Stimulated activated naive CD8-positive, alpha-beta T cell treated with anti-CD3 and anti-CD28 coated beads, Interleukin-15, amount 100 ng/mL, for 72 hours (primary cell): ENCODE data around the gene OAS3.
"Not testable (repeated sequence)": the region's sequence is repeated elsewhere in the genome, so short reads cannot be mapped to it uniquely, and the experiment has no call there.

Experiments
- ATAC-seq: fragments of 150-1000 bp; cut with Tn5 transposase; 2 replicates; pipeline ENCODE4 v1.10.0; 2021; ENCODE audit warnings: mild to moderate bottlenecking, moderate library complexity
- DNase-seq, 2 donors: peaks; one replicate each; pipeline ENCODE4 v3.0.0; 2021 to 2022
- H3K27ac Mint-ChIP-seq, 2 donors: one replicate each; pipeline ENCODE4 v1.8.0; 2022; ENCODE audit warnings: mild to moderate bottlenecking in 2 of 2, mixed read lengths in 2 of 2, moderate library complexity in 2 of 2
- H3K27me3 Mint-ChIP-seq: one replicate; pipeline ENCODE4 v1.8.0; 2022; ENCODE audit warnings: mixed read lengths
- H3K4me1 Mint-ChIP-seq: one replicate; pipeline ENCODE4 v1.8.0; 2022; ENCODE audit warnings: mild to moderate bottlenecking, mixed read lengths
- H3K4me3 Mint-ChIP-seq, 2 donors: one replicate each; pipeline ENCODE4 v1.8.0; 2022; ENCODE audit warnings: mild to moderate bottlenecking in 2 of 2, mixed read lengths in 2 of 2, moderate library complexity in 1 of 2
- H3K9me3 Mint-ChIP-seq, 2 donors: one replicate each; pipeline ENCODE4 v1.8.0; 2022; ENCODE audit warnings: mixed read lengths in 2 of 2

Gene OAS3

GRCh38 chr12:112939761-112940381, 1.6 kb downstream of the OAS3 start:
- Mint-ChIP-seq H3K4me1 (peaks cover 47% of the 10 kb centered on the region), H3K27me3 (no peaks in the 10 kb centered on the region), H3K27ac (peak overlapping the region; percentile 7 to 83), H3K9me3 (no peaks in the 10 kb centered on the region), H3K4me3 (peak overlapping the region; percentile 82 to 88)
- DNase-seq (peak in 1 of 2 donors; percentile 7), ATAC-seq (peak; percentile 44)

DNA sequence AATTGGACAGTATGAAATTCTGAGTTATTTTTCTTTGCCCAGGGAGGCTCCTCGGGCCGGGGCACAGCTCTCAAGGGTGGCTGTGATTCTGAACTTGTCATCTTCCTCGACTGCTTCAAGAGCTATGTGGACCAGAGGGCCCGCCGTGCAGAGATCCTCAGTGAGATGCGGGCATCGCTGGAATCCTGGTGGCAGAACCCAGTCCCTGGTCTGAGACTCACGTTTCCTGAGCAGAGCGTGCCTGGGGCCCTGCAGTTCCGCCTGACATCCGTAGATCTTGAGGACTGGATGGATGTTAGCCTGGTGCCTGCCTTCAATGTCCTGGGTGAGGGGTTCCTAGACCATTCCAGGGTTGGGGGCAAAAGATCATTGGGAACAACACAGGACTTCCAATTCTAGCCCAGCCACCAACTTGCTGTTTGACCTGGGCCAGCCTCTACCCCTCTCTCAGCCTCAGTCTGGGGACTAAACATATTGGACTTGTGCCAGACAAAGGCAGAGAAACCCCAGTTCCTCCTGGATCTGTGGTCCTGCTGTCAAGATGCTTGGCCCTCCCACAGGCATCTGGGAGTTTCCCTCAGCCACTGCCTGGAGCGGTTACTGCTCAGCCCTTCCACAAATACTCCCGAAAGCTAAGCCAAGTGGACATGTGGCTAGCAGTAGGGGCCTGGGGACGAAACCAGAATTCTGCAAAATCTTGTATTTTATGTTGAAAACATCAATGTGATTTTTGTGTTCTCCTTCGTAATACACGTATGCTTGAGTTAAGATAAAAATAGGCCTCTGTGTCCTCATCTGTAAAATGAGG, 3.5 kb downstream of the OAS3 start:
- no peak overlapping the region for H3K4me3 Mint-ChIP-seq
- H3K9me3 Mint-ChIP-seq: no peaks in the 10 kb centered on the region
- DNase-seq (no peak), ATAC-seq (no peak)
- H3K27ac Mint-ChIP-seq: no peak overlapping the region
- no peaks in the 10 kb centered on the region for H3K27me3 Mint-ChIP-seq
- H3K4me1 Mint-ChIP-seq: peaks cover 34% of the 10 kb centered on the region

DNA sequence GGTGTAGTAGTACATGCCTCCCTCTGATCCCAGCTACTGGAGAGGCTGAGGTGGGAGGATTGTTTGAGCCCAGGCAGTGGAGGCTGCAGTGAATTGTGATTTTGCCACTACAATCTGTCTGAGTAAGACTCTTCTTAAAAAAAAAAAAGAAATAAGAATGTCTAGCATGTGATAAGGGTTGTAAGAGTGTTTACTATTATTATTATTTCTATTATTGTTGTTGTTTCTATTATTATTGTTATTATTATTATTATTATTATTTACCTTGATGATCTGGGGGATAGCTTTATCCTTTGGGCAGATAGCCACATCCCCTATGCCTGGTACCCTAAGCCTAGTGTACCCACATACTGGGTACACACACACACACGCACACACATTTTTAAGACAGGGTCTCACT, 4.3 kb downstream of the OAS3 start:
- H3K27me3 Mint-ChIP-seq: no peaks in the 10 kb centered on the region
- DNase-seq: no peak

GRCh38 chr12:112944024-112944690, 5.9 kb downstream of the OAS3 start:
- ATAC-seq (no peak), DNase-seq (no peak)
- Mint-ChIP-seq H3K4me1 (peaks cover 13% of the 10 kb centered on the region), H3K27ac (peak overlapping the region in 1 of 2 donors; percentile 48), H3K27me3 (no peaks in the 10 kb centered on the region), H3K4me3 (no peak overlapping the region), H3K9me3 (no peaks in the 10 kb centered on the region)

More for the DNA sequence above, 4.3 kb downstream of the OAS3 start:
- H3K9me3 Mint-ChIP-seq: no peaks in the 10 kb centered on the region
- ATAC-seq: no peak
- H3K4me1 Mint-ChIP-seq: peaks cover 27% of the 10 kb centered on the region
- no peak overlapping the region for H3K4me3 Mint-ChIP-seq
- no peak overlapping the region for H3K27ac Mint-ChIP-seq

DNA sequence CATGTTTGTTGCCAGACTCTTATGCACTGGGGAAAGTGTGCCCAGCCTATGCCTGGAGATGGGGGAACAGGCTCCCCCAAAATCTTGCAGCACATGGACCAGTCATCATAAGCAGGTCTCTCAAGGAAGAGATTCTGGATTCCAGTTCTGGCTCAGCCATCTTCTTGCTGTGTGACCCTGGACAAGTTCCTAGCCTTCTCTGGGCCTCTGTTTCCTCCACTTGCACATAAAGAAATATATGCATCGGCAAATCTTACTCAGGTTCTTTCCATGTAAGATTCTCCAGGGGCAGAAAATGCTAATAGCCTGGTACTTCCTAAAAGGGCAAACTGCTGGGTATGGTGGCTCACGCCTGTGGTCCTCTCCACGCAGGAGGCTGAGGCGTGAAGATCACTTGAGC, 7.2 kb downstream of the OAS3 start:
- Mint-ChIP-seq H3K27ac (no peak overlapping the region), H3K4me3 (no peak overlapping the region), H3K9me3 (no peaks in the 10 kb centered on the region), H3K27me3 (no peaks in the 10 kb centered on the region), H3K4me1 (no peaks in the 10 kb centered on the region)
- DNase-seq (no peak), ATAC-seq (no peak)

GRCh38 chr12:112946236-112947000, 8.1 kb downstream of the OAS3 start:
- no peaks in the 10 kb centered on the region for H3K9me3 Mint-ChIP-seq
- no peak overlapping the region for H3K4me3 Mint-ChIP-seq
- DNase-seq (no peak), ATAC-seq (no peak)
- no peaks in the 10 kb centered on the region for H3K4me1 Mint-ChIP-seq
- no peaks in the 10 kb centered on the region for H3K27me3 Mint-ChIP-seq
- H3K27ac Mint-ChIP-seq: no peak overlapping the region

- H3K9me3 Mint-ChIP-seq: no peaks in the 10 kb centered on the region
- no peak overlapping the region for H3K27ac Mint-ChIP-seq
- no peak overlapping the region for H3K4me3 Mint-ChIP-seq
- H3K4me1 Mint-ChIP-seq: no peaks in the 10 kb centered on the region
- H3K27me3 Mint-ChIP-seq: no peaks in the 10 kb centered on the region
- ATAC-seq (no peak), DNase-seq (no peak)
Measured at GRCh38 chr12:112947314-112947713, 9.0 kb downstream of the OAS3 start.

- no peaks in the 10 kb centered on the region for H3K27me3 Mint-ChIP-seq
Measured at GRCh38 chr12:112947761-112948160, 9.5 kb downstream of the OAS3 start.

DNA sequence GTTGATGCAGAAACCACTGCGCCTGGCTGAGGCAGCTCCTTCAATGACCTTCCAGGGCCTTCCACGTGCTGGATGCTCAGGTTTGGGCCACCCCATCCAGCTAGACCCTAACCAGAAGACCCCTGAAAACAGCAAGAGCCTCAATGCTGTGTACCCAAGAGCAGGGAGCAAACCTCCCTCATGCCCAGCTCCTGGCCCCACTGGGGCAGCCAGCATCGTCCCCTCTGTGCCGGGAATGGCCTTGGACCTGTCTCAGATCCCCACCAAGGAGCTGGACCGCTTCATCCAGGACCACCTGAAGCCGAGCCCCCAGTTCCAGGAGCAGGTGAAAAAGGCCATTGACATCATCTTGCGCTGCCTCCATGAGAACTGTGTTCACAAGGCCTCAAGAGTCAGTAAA, 10.5 kb downstream of the OAS3 start:
- ATAC-seq: no peak
- Mint-ChIP-seq H3K27me3 (no peaks in the 10 kb centered on the region), H3K27ac (no peak overlapping the region), H3K9me3 (no peaks in the 10 kb centered on the region), H3K4me1 (no peaks in the 10 kb centered on the region), H3K4me3 (no peak overlapping the region)
- no peak for DNase-seq

More at GRCh38 chr12:112947761-112948160, 9.5 kb downstream of the OAS3 start:
- ATAC-seq (no peak), DNase-seq (no peak)
- H3K4me1 Mint-ChIP-seq: no peaks in the 10 kb centered on the region
- no peak overlapping the region for H3K4me3 Mint-ChIP-seq
- H3K27ac Mint-ChIP-seq: peak overlapping the region in 1 of 2 donors; percentile 48
- no peaks in the 10 kb centered on the region for H3K9me3 Mint-ChIP-seq

GRCh38 chr12:112950701-112951100, 12.4 kb downstream of the OAS3 start:
- no peaks in the 10 kb centered on the region for H3K9me3 Mint-ChIP-seq

GRCh38 chr12:112957125-112957524, 18.9 kb downstream of the OAS3 start:
- not testable (repeated sequence) for H3K4me1 Mint-ChIP-seq, ATAC-seq, H3K4me3 Mint-ChIP-seq, DNase-seq, H3K27ac Mint-ChIP-seq, H3K27me3 Mint-ChIP-seq
- H3K9me3 Mint-ChIP-seq: peaks cover 11 to 15% of the 10 kb centered on the region in 2 donors

More at GRCh38 chr12:112950701-112951100, 12.4 kb downstream of the OAS3 start:
- Mint-ChIP-seq H3K27ac (no peak overlapping the region), H3K27me3 (no peaks in the 10 kb centered on the region), H3K4me3 (no peak overlapping the region), H3K4me1 (no peaks in the 10 kb centered on the region)
- DNase-seq (no peak), ATAC-seq (no peak)

DNA sequence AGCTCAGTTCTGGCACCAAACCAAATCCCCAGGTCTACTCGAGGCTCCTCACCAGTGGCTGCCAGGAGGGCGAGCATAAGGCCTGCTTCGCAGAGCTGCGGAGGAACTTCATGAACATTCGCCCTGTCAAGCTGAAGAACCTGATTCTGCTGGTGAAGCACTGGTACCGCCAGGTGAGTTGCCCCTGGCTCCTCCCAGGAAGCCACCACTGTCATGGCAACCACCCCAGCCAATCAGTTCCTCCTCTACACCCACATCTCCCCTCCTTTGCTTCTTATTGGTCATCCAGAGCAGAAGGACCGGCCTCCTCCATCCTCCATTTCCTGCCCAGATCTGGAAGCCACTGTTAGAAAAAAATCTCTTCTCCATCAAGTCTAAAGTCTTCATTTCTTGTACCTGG, 22.8 kb downstream of the OAS3 start:
- no peak for DNase-seq

GRCh38 chr12:112961536-112961935, 23.3 kb downstream of the OAS3 start:
- DNase-seq: no peak
- Mint-ChIP-seq H3K27me3 (no peaks in the 10 kb centered on the region), H3K4me3 (no peak overlapping the region), H3K9me3 (peaks cover 11 to 15% of the 10 kb centered on the region in 2 donors), H3K27ac (no peak overlapping the region), H3K4me1 (peaks cover 6% of the 10 kb centered on the region)
- no peak for ATAC-seq

More for the DNA sequence above, 22.8 kb downstream of the OAS3 start:
- peaks cover 11 to 15% of the 10 kb centered on the region in 2 donors for H3K9me3 Mint-ChIP-seq
- no peak overlapping the region for H3K27ac Mint-ChIP-seq
- no peak overlapping the region for H3K4me3 Mint-ChIP-seq
- no peak for ATAC-seq
- H3K27me3 Mint-ChIP-seq: no peaks in the 10 kb centered on the region
- peaks cover 6% of the 10 kb centered on the region for H3K4me1 Mint-ChIP-seq

GRCh38 chr12:112962561-112962960, 24.3 kb downstream of the OAS3 start:
- no peak for ATAC-seq
- H3K4me3 Mint-ChIP-seq: no peak overlapping the region
- peaks cover 11 to 15% of the 10 kb centered on the region in 2 donors for H3K9me3 Mint-ChIP-seq
- no peak for DNase-seq
- no peak overlapping the region for H3K27ac Mint-ChIP-seq
- H3K27me3 Mint-ChIP-seq: no peaks in the 10 kb centered on the region
- H3K4me1 Mint-ChIP-seq: peaks cover 6% of the 10 kb centered on the region

- peaks cover 8% of the 10 kb centered on the region in 2 donors for H3K9me3 Mint-ChIP-seq
- no peaks in the 10 kb centered on the region for H3K27me3 Mint-ChIP-seq
- H3K27ac Mint-ChIP-seq: no peak overlapping the region
- DNase-seq (no peak), ATAC-seq (no peak)
- H3K4me1 Mint-ChIP-seq: peaks cover 6% of the 10 kb centered on the region
- no peak overlapping the region for H3K4me3 Mint-ChIP-seq
Measured at GRCh38 chr12:112963227-112963861, 25.1 kb downstream of the OAS3 start.
